K562 (cell line): ENCODE measurements around the gene CTDSPL. TPM values are rescaled to one million over a fixed set of nuclear protein-coding genes. Genes with fewer than 3 reads are reported as not detected.

Experiments
- ATAC-seq: fragments of 200-7000 bp; cut with Tn5 transposase; 3 replicates; pipeline ENCODE4 v1.9.1; 2020; ENCODE audit warnings: moderate library complexity
- BruUV-seq: library from RNA; stranded (reverse); fragments of 400-500 nt; replicated peaks from 2 replicates; lab custom pipeline; 2021; lab: Mats Ljungman, UMichigan
- CTCF ChIA-PET: fragments of 300-600 bp; formaldehyde crosslinking; extraction: SDS; loops from one replicate; lab custom pipeline; 2021; ENCODE audit warnings: low intra/inter-chr PET ratio; lab: Yijun Ruan, JAX
- POLR2A ChIA-PET: fragments of 300-600, 350-650 bp; sonication (Branson Sonifier 250); formaldehyde crosslinking; extraction: SDS; loops from one replicate; lab custom pipeline; 2021; ENCODE audit warnings: antibody characterized with exemption, inconsistent platforms; lab: Yijun Ruan, JAX
- DNase-seq, 4 experiments: peaks; one replicate each; pipeline versions ENCODE4 v3.0.0 to v3.0.0-alpha.2; 2011 to 2018; ENCODE audit warnings: low spot score in 3 of 4, mixed read lengths in 3 of 4; ENCODE audit errors: extremely low read depth in 1 of 4
- FAIRE-seq: peaks from 2 replicates; lab custom pipeline; 2011; peaks lifted over from hg19 to GRCh38; lab: Jason Lieb, UNC
- H2AFZ ChIP-seq: 2 replicates; pipeline ENCODE4 v1.6.0; 2011; ENCODE audit warnings: low read depth, low read length, control low read depth, inconsistent platforms
- H3K27ac ChIP-seq: fragments of 200-600 bp; 3 replicates; pipeline ENCODE4 v1.8.0; 2011; ENCODE audit warnings: low read depth, mild to moderate bottlenecking, control low read depth, inconsistent platforms, low read length, moderate library complexity, mixed read lengths; ENCODE audit errors: extremely low read depth
- H3K27me3 ChIP-seq, 2 experiments: fragments of 300-600 bp in 1 of 2; 2 replicates in 1 of 2; 3 replicates in 1 of 2; pipeline versions ENCODE4 v1.6.0 to v1.8.0; 2011; ENCODE audit warnings: inconsistent platforms in 2 of 2, low read length in 2 of 2, mild to moderate bottlenecking in 1 of 2, mixed read lengths in 1 of 2, moderate library complexity in 1 of 2; ENCODE audit not compliant: control insufficient read depth in 2 of 2, insufficient read depth in 2 of 2
- H3K36me3 ChIP-seq: fragments of 300-600 bp; 3 replicates; pipeline ENCODE4 v1.8.0; 2011; ENCODE audit warnings: mild to moderate bottlenecking, low read length, inconsistent platforms; ENCODE audit not compliant: control insufficient read depth, insufficient read depth
- H3K4me1 ChIP-seq, 2 experiments: fragments of 200-600 bp in 1 of 2; replicated peaks in 1 of 2; 2 replicates in 1 of 2; 3 replicates in 1 of 2; pipeline versions ENCODE4 v1.5.1 to v1.8.0; 2011; ENCODE audit warnings: inconsistent platforms in 2 of 2, low read length in 2 of 2, mild to moderate bottlenecking in 1 of 2, mixed read lengths in 1 of 2, moderate library complexity in 1 of 2; ENCODE audit not compliant: control insufficient read depth in 2 of 2, insufficient read depth in 2 of 2
- H3K4me2 ChIP-seq: 2 replicates; pipeline ENCODE4 v1.6.1; 2011; ENCODE audit warnings: low read length, control low read depth, inconsistent platforms, mixed read lengths; ENCODE audit not compliant: insufficient read depth
- H3K4me3 ChIP-seq: fragments of 200-600 bp; sonication (generic), shearing (Covaris generic); 2 replicates; pipeline ENCODE4 v1.5.1; 2016; ENCODE audit warnings: control low read depth, inconsistent platforms
- H3K79me2 ChIP-seq: fragments of 200-600 bp; 3 replicates; pipeline ENCODE4 v1.8.0; 2011; ENCODE audit warnings: low read length, inconsistent platforms; ENCODE audit not compliant: control insufficient read depth, insufficient read depth
- H3K9ac ChIP-seq, 2 experiments: 2 replicates each; pipeline versions ENCODE4 v1.6.0 to v1.6.1; 2011; ENCODE audit warnings: low read depth in 2 of 2, low read length in 2 of 2, control low read depth in 1 of 2, inconsistent platforms in 1 of 2, mild to moderate bottlenecking in 1 of 2, mixed read lengths in 1 of 2; ENCODE audit not compliant: insufficient read depth in 1 of 2
- H3K9me1 ChIP-seq: one replicate; pipeline ENCODE4 v1.6.0; 2011; ENCODE audit warnings: inconsistent platforms, mild to moderate bottlenecking, low read length, moderate library complexity; ENCODE audit not compliant: control insufficient read depth, insufficient read depth
- H3K9me3 ChIP-seq: replicated peaks from 2 replicates; pipeline ENCODE4 v1.5.1; 2011; ENCODE audit warnings: low read depth, low read length, inconsistent platforms; ENCODE audit not compliant: control insufficient read depth, insufficient read depth
- H4K20me1 ChIP-seq: replicated peaks from 2 replicates; pipeline ENCODE4 v1.6.1; 2011; ENCODE audit warnings: low read length, inconsistent platforms, mixed read lengths; ENCODE audit not compliant: control insufficient read depth, insufficient read depth
- E2F4 ChIP-seq: sonication (generic); formaldehyde crosslinking; IDR thresholded peaks from 2 replicates; pipeline ENCODE4 v1.8.0; 2022; ENCODE audit warnings: mild to moderate bottlenecking, low read depth, missing genetic modification reagents
- NELFE ChIP-seq: IDR thresholded peaks from 2 replicates; pipeline ENCODE4 v1.6.1; 2011; ENCODE audit warnings: mild to moderate bottlenecking; ENCODE audit not compliant: insufficient read depth, insufficient read length
- POLR2G ChIP-seq: fragments of 200-400 bp; formaldehyde crosslinking; IDR thresholded peaks from 2 replicates; pipeline ENCODE4 v1.6.1; 2017; ENCODE audit warnings: low read depth, mild to moderate bottlenecking, antibody characterized with exemption, low read length, moderate library complexity
- RNF2 ChIP-seq: sonication (generic); IDR thresholded peaks from 2 replicates; pipeline ENCODE4 v1.6.1; 2016
- SETDB1 ChIP-seq: IDR thresholded peaks from one replicate; pipeline ENCODE4 v1.6.1; 2012; ENCODE audit warnings: low read length, control low read depth, inconsistent platforms
- TCF7L2 ChIP-seq: fragments of 150-350 bp; IDR thresholded peaks from 2 replicates; pipeline ENCODE4 v1.6.1; 2016; ENCODE audit warnings: low read depth, mild to moderate bottlenecking, low read length, moderate library complexity
- TSHZ1 ChIP-seq: fragments of 250-450 bp; sonication (Bioruptor Pico); IDR thresholded peaks from 2 replicates; pipeline ENCODE4 v1.4.0; 2020; ENCODE audit warnings: mild to moderate bottlenecking, moderate library complexity
- ZNF354B ChIP-seq: fragments of 250-450 bp; sonication (Bioruptor Pico); IDR thresholded peaks from 2 replicates; pipeline ENCODE4 v1.4.0; 2020
- ZNF77 ChIP-seq: fragments of 250-450 bp; sonication (Bioruptor Pico); IDR thresholded peaks from 2 replicates; pipeline ENCODE4 v1.5.0; 2020
- WGBS: fragments of 100-300 bp; shearing (Covaris generic); methylation state at CpG from one replicate; pipeline ENCODE4 v1.1.6; 2016; ENCODE audit warnings: low coverage, mixed read lengths; ENCODE audit not compliant: insufficient coverage; ENCODE audit errors: missing lambda C conversion rate; 5-methylcytosine and 5-hydroxymethylcytosine counted together
- in situ Hi-C: fragments of 300-500 bp; cut with MboI; formaldehyde crosslinking; loops from 4 replicates; pipeline ENCODE4 v1.15.0; 2018; ENCODE audit warnings: inconsistent platforms, mixed read lengths
- intact Hi-C: fragments of 100-400 bp; cut with micrococcal nuclease; formaldehyde crosslinking; loops from 2 replicates; pipeline ENCODE4 v1.14.2; 2022
- polyA plus RNA-seq, 8 experiments: library from polyadenylated mRNA; depleted of rRNA in 4 of 8; stranded (reverse) in 5 of 8; unstranded in 3 of 8; fragments of >200 nt; fragmentation: Nextera tagmentation in 2 of 8; fragmentation: Illumina TruSeq in 1 of 8; extraction: Ambion mirVana in 2 of 8; extraction: Trizol in 1 of 8; gene quantifications; 2 replicates each; pipeline versions ENCODE4 v1.2.1 to v1.2.3, GENCODE V29; 2011 to 2014; ENCODE audit warnings: inconsistent platforms in 1 of 8, missing spikeins in 1 of 8
- total RNA-seq, 7 experiments: library from RNA; depleted of rRNA in 6 of 7; stranded (reverse); fragments of >200 nt in 6 of 7; fragmentation: Illumina TruSeq in 2 of 7; extraction: Trizol in 2 of 7; gene quantifications; 2 replicates each; pipeline versions ENCODE4 v1.2.1 to v1.2.3, GENCODE V29; 2011 to 2021; ENCODE audit warnings: low replicate concordance in 1 of 7
- TF ChIP-seq, protein P1 (sequence below), 2 experiments: fragments of 450-650 bp; IDR thresholded peaks; 2 replicates each; pipeline ENCODE4 v1.6.1; 2018; ENCODE audit warnings: mild to moderate bottlenecking in 2 of 2, low read depth in 1 of 2; ENCODE audit not compliant: partially characterized antibody in 2 of 2

CTDSPL gene
- total and polyA plus RNA-seq, 9 of the 15 experiments (the other 6 are each of a cell fraction or from before 2014, with no cell fraction given): 5.1 to 19.3 (median 11.3) TPM

GRCh38 chr3:38003817-38004414, 142.2 kb downstream of the CTDSPL start (continued):
- TF ChIP-seq TSHZ1 (CRISPR knock-in tag) (no peak), POLR2G (0 out of 2 replicates have a peak, but pooled peaks have one; percentile 49)

DNA sequence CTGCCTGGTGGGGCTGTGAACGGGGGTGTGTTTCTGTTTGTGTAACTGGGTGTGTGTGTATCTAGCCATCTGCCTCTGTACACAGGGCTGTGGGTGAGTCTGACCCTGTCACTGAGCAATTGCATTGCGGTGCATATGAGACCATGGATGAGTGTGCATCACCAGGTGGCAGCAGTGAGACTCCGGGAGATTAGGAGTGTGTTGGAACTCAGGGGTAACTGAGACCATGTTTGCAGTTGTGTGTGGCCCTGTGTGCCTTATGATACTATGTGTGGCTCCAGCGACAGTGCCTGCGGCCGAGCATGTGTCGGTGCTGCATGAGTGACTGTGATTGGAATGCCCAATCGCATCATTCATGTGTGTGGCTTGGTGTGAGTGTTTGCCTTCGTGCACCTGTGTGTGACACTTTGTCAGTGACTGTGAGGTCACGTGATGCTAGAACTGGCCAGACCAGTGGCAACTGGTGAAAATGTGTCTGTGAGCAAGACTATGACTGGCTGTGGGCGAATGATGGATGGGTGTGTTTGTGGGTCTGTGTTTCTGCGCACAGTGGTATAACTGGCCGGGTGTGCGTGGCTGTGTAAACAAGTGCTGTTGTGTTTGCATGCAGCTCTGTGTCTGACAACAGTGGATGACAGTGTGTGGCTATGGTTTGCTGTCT, 142.9 kb downstream of the CTDSPL start:
- Histone ChIP-seq H3K4me1 (peaks cover 6 to 48% of the 10 kb centered on the region in 2 experiments; a peak in 4 of 5 replicates), H3K27ac (no peak overlapping the region), H3K9ac (peak overlapping the region in 1 of 2 experiments; percentile 4; a peak in 1 of 4 replicates), H3K4me3 (no peak overlapping the region), H3K27me3 (no peaks in the 10 kb centered on the region), H3K9me3 (no peaks in the 10 kb centered on the region), H3K79me2 (no peaks in the 10 kb centered on the region), H3K36me3 (peaks cover 78% of the 10 kb centered on the region), H4K20me1 (peaks cover 14% of the 10 kb centered on the region), H3K4me2 (no peak overlapping the region), H3K9me1 (peaks cover 6% of the 10 kb centered on the region), H2AFZ (no peak overlapping the region)
- DNase-seq: peak in 3 of 4 experiments; percentile 54 to 87 (median 72)
- CTCF ChIA-PET: interaction anchor here (0.8 to 5.0 kb wide), 5 partner anchors 29 to 995 kb away, joined by 3 to 62 read pairs (median 5); partner anchors contain the start of gene DLEC1
- intact Hi-C loops (loop anchor here (1.0 kb wide), 1 partner anchor 36 kb away; no protein-coding TSS in a partner anchor), in situ Hi-C loops (no loop called here)
- FAIRE-seq: peak; percentile 95
- WGBS: 46% methylated on average over 14 of the region's 14 CpGs
- no TSS peak for BruUV-seq
- ATAC-seq: peak; percentile 86
- POLR2A ChIA-PET: interaction anchor here (0.9 to 1.1 kb wide), 2 partner anchors 13 to 64 kb away, joined by 3 to 4 read pairs; no protein-coding TSS in a partner anchor
- TF ChIP-seq, protein P1, sequence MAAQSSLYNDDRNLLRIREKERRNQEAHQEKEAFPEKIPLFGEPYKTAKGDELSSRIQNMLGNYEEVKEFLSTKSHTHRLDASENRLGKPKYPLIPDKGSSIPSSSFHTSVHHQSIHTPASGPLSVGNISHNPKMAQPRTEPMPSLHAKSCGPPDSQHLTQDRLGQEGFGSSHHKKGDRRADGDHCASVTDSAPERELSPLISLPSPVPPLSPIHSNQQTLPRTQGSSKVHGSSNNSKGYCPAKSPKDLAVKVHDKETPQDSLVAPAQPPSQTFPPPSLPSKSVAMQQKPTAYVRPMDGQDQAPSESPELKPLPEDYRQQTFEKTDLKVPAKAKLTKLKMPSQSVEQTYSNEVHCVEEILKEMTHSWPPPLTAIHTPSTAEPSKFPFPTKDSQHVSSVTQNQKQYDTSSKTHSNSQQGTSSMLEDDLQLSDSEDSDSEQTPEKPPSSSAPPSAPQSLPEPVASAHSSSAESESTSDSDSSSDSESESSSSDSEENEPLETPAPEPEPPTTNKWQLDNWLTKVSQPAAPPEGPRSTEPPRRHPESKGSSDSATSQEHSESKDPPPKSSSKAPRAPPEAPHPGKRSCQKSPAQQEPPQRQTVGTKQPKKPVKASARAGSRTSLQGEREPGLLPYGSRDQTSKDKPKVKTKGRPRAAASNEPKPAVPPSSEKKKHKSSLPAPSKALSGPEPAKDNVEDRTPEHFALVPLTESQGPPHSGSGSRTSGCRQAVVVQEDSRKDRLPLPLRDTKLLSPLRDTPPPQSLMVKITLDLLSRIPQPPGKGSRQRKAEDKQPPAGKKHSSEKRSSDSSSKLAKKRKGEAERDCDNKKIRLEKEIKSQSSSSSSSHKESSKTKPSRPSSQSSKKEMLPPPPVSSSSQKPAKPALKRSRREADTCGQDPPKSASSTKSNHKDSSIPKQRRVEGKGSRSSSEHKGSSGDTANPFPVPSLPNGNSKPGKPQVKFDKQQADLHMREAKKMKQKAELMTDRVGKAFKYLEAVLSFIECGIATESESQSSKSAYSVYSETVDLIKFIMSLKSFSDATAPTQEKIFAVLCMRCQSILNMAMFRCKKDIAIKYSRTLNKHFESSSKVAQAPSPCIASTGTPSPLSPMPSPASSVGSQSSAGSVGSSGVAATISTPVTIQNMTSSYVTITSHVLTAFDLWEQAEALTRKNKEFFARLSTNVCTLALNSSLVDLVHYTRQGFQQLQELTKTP (IDR thresholded peaks at IDR 0.05; ENCODE audit: low read depth in 1 of 2, partially characterized antibody in 2 of 2): no peak
- TF ChIP-seq ZNF77 (CRISPR knock-in tag): no peak
- no peak for TF ChIP-seq TCF7L2
- TF ChIP-seq SETDB1: no peak
- no peak for TF ChIP-seq ZNF354B
- TF ChIP-seq E2F4 (CRISPR knock-in tag): no peak
- TF ChIP-seq NELFE: no peak
- TF ChIP-seq RNF2: no peak
